ENCODE results near the gene UPK1A.

The UPK1A gene

GRCh38 chr19:35710784-35711723 is 44.7 kb downstream of the UPK1A start:
- TF ChIP-seq FOXP2 (optimal IDR thresholded peaks at IDR 0.05; ENCODE audit: borderline replicate concordance, extremely low read depth, extremely low read length, insufficient read depth) (no peak), TAF1 (IDR thresholded peaks at IDR 0.05; ENCODE audit: borderline replicate concordance, insufficient read depth, low read length) (no peak), SIN3A (IDR thresholded peaks at IDR 0.05; ENCODE audit: borderline replicate concordance, insufficient read depth, low read length) (no peak), POLR2AphosphoS5 (IDR thresholded peaks at IDR 0.05; ENCODE audit: low read depth, low read length) (no peak)
- TF ChIP-seq, protein P1, sequence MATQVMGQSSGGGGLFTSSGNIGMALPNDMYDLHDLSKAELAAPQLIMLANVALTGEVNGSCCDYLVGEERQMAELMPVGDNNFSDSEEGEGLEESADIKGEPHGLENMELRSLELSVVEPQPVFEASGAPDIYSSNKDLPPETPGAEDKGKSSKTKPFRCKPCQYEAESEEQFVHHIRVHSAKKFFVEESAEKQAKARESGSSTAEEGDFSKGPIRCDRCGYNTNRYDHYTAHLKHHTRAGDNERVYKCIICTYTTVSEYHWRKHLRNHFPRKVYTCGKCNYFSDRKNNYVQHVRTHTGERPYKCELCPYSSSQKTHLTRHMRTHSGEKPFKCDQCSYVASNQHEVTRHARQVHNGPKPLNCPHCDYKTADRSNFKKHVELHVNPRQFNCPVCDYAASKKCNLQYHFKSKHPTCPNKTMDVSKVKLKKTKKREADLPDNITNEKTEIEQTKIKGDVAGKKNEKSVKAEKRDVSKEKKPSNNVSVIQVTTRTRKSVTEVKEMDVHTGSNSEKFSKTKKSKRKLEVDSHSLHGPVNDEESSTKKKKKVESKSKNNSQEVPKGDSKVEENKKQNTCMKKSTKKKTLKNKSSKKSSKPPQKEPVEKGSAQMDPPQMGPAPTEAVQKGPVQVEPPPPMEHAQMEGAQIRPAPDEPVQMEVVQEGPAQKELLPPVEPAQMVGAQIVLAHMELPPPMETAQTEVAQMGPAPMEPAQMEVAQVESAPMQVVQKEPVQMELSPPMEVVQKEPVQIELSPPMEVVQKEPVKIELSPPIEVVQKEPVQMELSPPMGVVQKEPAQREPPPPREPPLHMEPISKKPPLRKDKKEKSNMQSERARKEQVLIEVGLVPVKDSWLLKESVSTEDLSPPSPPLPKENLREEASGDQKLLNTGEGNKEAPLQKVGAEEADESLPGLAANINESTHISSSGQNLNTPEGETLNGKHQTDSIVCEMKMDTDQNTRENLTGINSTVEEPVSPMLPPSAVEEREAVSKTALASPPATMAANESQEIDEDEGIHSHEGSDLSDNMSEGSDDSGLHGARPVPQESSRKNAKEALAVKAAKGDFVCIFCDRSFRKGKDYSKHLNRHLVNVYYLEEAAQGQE (IDR thresholded peaks at IDR 0.05; ENCODE audit: insufficient read depth in 1 of 2, low read depth in 2 of 2, low read length in 2 of 2) = no peak

GRCh38 chr19:35712567-35713505 is 46.5 kb downstream of the UPK1A start:
- TF ChIP-seq TAF1 (IDR thresholded peaks at IDR 0.05; ENCODE audit: borderline replicate concordance, insufficient read depth, low read length) (no peak), SIN3A (IDR thresholded peaks at IDR 0.05; ENCODE audit: borderline replicate concordance, insufficient read depth, low read length) (no peak)
- TF ChIP-seq, protein P1 (IDR thresholded peaks at IDR 0.05; ENCODE audit: insufficient read depth in 1 of 2, low read depth in 2 of 2, low read length in 2 of 2) = no peak

DNA sequence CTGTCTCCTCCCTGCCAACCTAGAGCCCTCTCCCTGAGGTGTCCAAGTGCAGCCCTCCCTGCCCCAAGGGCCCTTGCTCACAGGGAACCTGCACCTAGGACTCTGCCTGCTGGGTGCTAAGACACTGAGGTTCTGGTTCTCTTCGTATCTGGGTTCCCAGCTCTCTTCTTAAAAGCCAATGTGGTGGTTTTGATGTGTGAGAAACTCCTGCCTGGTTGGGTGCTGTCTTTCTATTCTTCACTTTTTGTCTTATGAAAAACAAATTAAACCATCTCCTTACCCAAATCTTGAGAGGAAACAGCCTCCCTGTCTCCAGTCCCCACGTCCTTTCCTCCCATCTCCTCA is 47.2 kb downstream of the UPK1A start:
- TF ChIP-seq POLR2AphosphoS5 (IDR thresholded peaks at IDR 0.05; ENCODE audit: low read depth, low read length) (no peak), FOXP2 (optimal IDR thresholded peaks at IDR 0.05; ENCODE audit: borderline replicate concordance, extremely low read depth, extremely low read length, insufficient read depth) (no peak), TAF1 (IDR thresholded peaks at IDR 0.05; ENCODE audit: borderline replicate concordance, insufficient read depth, low read length) (no peak), SIN3A (IDR thresholded peaks at IDR 0.05; ENCODE audit: borderline replicate concordance, insufficient read depth, low read length) (no peak)
- TF ChIP-seq, protein P1 (IDR thresholded peaks at IDR 0.05; ENCODE audit: insufficient read depth in 1 of 2, low read depth in 2 of 2, low read length in 2 of 2) = no peak

- no peak for TF ChIP-seq POLR2AphosphoS5 (IDR thresholded peaks at IDR 0.05; ENCODE audit: low read depth, low read length)
- TF ChIP-seq SIN3A (IDR thresholded peaks at IDR 0.05; ENCODE audit: borderline replicate concordance, insufficient read depth, low read length) = no peak
Measured at GRCh38 chr19:35713904-35714495, 47.7 kb downstream of the UPK1A start.

DNA sequence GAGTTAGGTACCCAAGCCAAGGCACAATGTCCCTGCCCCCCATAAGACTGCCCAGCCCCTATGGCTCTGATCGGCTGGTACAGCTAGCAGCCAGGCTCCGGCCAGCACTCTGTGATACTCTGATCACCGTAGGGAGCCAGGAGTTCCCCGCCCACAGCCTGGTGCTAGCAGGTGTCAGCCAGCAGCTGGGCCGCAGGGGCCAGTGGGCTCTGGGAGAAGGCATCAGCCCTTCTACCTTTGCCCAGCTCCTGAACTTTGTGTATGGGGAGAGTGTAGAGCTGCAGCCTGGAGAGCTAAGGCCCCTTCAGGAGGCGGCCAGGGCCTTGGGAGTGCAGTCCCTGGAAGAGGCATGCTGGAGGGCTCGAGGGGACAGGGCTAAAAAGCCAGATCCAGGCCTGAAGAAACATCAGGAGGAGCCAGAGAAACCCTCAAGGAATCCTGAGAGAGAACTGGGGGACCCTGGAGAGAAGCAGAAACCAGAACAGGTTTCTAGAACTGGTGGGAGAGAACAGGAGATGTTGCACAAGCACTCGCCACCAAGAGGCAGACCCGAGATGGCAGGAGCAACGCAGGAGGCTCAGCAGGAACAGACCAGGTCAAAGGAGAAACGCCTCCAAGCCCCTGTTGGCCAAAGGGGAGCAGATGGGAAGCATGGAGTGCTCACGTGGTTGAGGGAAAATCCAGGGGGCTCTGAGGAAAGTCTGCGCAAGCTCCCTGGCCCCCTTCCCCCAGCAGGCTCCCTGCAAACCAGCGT is 48.5 kb downstream of the UPK1A start:
- no peak for TF ChIP-seq FOXP2 (optimal IDR thresholded peaks at IDR 0.05; ENCODE audit: borderline replicate concordance, extremely low read depth, extremely low read length, insufficient read depth)
- no peak for TF ChIP-seq POLR2AphosphoS5 (IDR thresholded peaks at IDR 0.05; ENCODE audit: low read depth, low read length)
- TF ChIP-seq, protein P1 (IDR thresholded peaks at IDR 0.05; ENCODE audit: insufficient read depth in 1 of 2, low read depth in 2 of 2, low read length in 2 of 2) = no peak
- TF ChIP-seq SIN3A (IDR thresholded peaks at IDR 0.05; ENCODE audit: borderline replicate concordance, insufficient read depth, low read length) = no peak
- no peak for TF ChIP-seq TAF1 (IDR thresholded peaks at IDR 0.05; ENCODE audit: borderline replicate concordance, insufficient read depth, low read length)

Measured in PFSK-1 (cell line).